Measurements from ENCODE around the gene YJEFN3.

The YJEFN3 gene

GRCh38 chr19:19492026-19492610 lies 36.6 kb upstream of the YJEFN3 start:
- Histone ChIP-seq H3K27ac (ENCODE audit: low read depth, low read length) (no peak overlapping the region), H3K79me2 (ENCODE audit: insufficient read depth, low read length) (peaks cover 28% of the 10 kb centered on the region), H3F3A (ENCODE audit: insufficient read depth) (peaks cover 17% of the 10 kb centered on the region), H3K9me3 (ENCODE audit: insufficient read depth, low read length) (no peaks in the 10 kb centered on the region), H3K9ac (ENCODE audit: low read length) (no peak overlapping the region), H4K20me1 (ENCODE audit: low read depth, low read length) (no peaks in the 10 kb centered on the region), H3K36me3 (ENCODE audit: low read length) (no peaks in the 10 kb centered on the region; the same call in 1 of the 2 replicates), H3K9me2 (replicated peaks; ENCODE audit: insufficient read depth, low read length) (no peaks in the 10 kb centered on the region), H3K4me2 (ENCODE audit: low read depth, low read length, poor library complexity, severe bottlenecking) (no peak overlapping the region), H2AFZ (ENCODE audit: low read depth, low read length, severe bottlenecking) (no peak overlapping the region), H3K27me3 (ENCODE audit: low read length) (no peaks in the 10 kb centered on the region), H3K4me3 (ENCODE audit: insufficient read depth, low read length, poor library complexity, severe bottlenecking) (no peak overlapping the region)
- TF ChIP-seq EZH2phosphoT487 (conservative IDR thresholded peaks at IDR 0.05; ENCODE audit: low read length): no peak
- no peak for TF ChIP-seq CTCF (IDR thresholded peaks at IDR 0.05; ENCODE audit: insufficient read depth, low read length, poor library complexity, severe bottlenecking)

GRCh38 chr19:19493841-19494546 lies 34.7 kb upstream of the YJEFN3 start:
- Histone ChIP-seq H3K79me2 (ENCODE audit: insufficient read depth, low read length) (peaks cover 24% of the 10 kb centered on the region), H3K27me3 (ENCODE audit: low read length) (no peaks in the 10 kb centered on the region), H3K27ac (ENCODE audit: low read depth, low read length) (no peak overlapping the region), H3K4me2 (ENCODE audit: low read depth, low read length, poor library complexity, severe bottlenecking) (no peak overlapping the region), H3F3A (ENCODE audit: insufficient read depth) (peaks cover 13% of the 10 kb centered on the region), H3K9me3 (ENCODE audit: insufficient read depth, low read length) (no peaks in the 10 kb centered on the region), H3K36me3 (ENCODE audit: low read length) (no peaks in the 10 kb centered on the region; the same call in 1 of the 2 replicates), H3K9ac (ENCODE audit: low read length) (no peak overlapping the region), H3K9me2 (replicated peaks; ENCODE audit: insufficient read depth, low read length) (no peaks in the 10 kb centered on the region), H3K4me3 (ENCODE audit: insufficient read depth, low read length, poor library complexity, severe bottlenecking) (no peak overlapping the region), H4K20me1 (ENCODE audit: low read depth, low read length) (no peaks in the 10 kb centered on the region), H2AFZ (ENCODE audit: low read depth, low read length, severe bottlenecking) (no peak overlapping the region)
- TF ChIP-seq EZH2phosphoT487 (conservative IDR thresholded peaks at IDR 0.05; ENCODE audit: low read length) (no peak), CTCF (IDR thresholded peaks at IDR 0.05; ENCODE audit: insufficient read depth, low read length, poor library complexity, severe bottlenecking) (no peak)

GRCh38 chr19:19495614-19496603 lies 32.8 kb upstream of the YJEFN3 start:
- H3K9me3 ChIP-seq (ENCODE audit: insufficient read depth, low read length): no peaks in the 10 kb centered on the region
- no peak for TF ChIP-seq CTCF (IDR thresholded peaks at IDR 0.05; ENCODE audit: insufficient read depth, low read length, poor library complexity, severe bottlenecking)
- no peak for TF ChIP-seq EZH2phosphoT487 (conservative IDR thresholded peaks at IDR 0.05; ENCODE audit: low read length)

More at GRCh38 chr19:19495614-19496603, 32.8 kb upstream of the YJEFN3 start:
- H3K27ac ChIP-seq (ENCODE audit: low read depth, low read length): no peak overlapping the region
- H3K27me3 ChIP-seq (ENCODE audit: low read length): no peaks in the 10 kb centered on the region
- H3K4me3 ChIP-seq (ENCODE audit: insufficient read depth, low read length, poor library complexity, severe bottlenecking): no peak overlapping the region
- no peak overlapping the region for H3K9ac ChIP-seq (ENCODE audit: low read length)
- no peaks in the 10 kb centered on the region for H3K9me2 ChIP-seq (replicated peaks; ENCODE audit: insufficient read depth, low read length)
- H3K79me2 ChIP-seq (ENCODE audit: insufficient read depth, low read length): peaks cover 11% of the 10 kb centered on the region
- no peaks in the 10 kb centered on the region; the same call in 1 of the 2 replicates for H3K36me3 ChIP-seq (ENCODE audit: low read length)
- no peaks in the 10 kb centered on the region for H4K20me1 ChIP-seq (ENCODE audit: low read depth, low read length)
- H2AFZ ChIP-seq (ENCODE audit: low read depth, low read length, severe bottlenecking): no peak overlapping the region
- no peak overlapping the region for H3K4me2 ChIP-seq (ENCODE audit: low read depth, low read length, poor library complexity, severe bottlenecking)
- no peaks in the 10 kb centered on the region for H3F3A ChIP-seq (ENCODE audit: insufficient read depth)
